Neural progenitor cell (in vitro differentiated cells): ENCODE results near the gene IL16. TPM values are rescaled to one million over a fixed set of nuclear protein-coding genes. Genes with fewer than 3 reads are reported as not detected.

Experiments
- DNase-seq: peaks from one replicate; pipeline ENCODE4 v3.0.0-alpha.2; 2016; ENCODE audit warnings: low spot score
- H2AFZ ChIP-seq: fragments of 200-600 bp; sonication (generic); replicated peaks from 2 replicates; pipeline ENCODE4 v1.6.1; 2016; ENCODE audit warnings: antibody characterized with exemption
- H3F3A ChIP-seq: fragments of 200-600 bp; sonication (generic); 2 replicates; pipeline ENCODE4 v1.6.1; 2016; ENCODE audit warnings: antibody characterized with exemption, low read depth
- H3K27ac ChIP-seq: fragments of 200-600 bp; sonication (generic); 2 replicates; pipeline ENCODE4 v1.5.1; 2016; ENCODE audit warnings: mild to moderate bottlenecking
- H3K27me3 ChIP-seq: fragments of 200-600 bp; sonication (generic); 2 replicates; pipeline ENCODE4 v1.6.1; 2016; ENCODE audit warnings: mild to moderate bottlenecking, moderate library complexity
- H3K36me3 ChIP-seq: fragments of 200-600 bp; sonication (generic); 2 replicates; pipeline ENCODE4 v1.5.1; 2016
- H3K4me1 ChIP-seq: fragments of 200-600 bp; sonication (generic); 2 replicates; pipeline ENCODE4 v1.6.1; 2016; ENCODE audit warnings: mixed run types
- H3K4me2 ChIP-seq: fragments of 200-600 bp; sonication (generic); 2 replicates; pipeline ENCODE4 v1.6.1; 2016
- H3K4me3 ChIP-seq: fragments of 200-600 bp; sonication (generic); 2 replicates; pipeline ENCODE4 v1.5.1; 2016
- H3K79me2 ChIP-seq: fragments of 200-600 bp; sonication (generic); 2 replicates; pipeline ENCODE4 v1.6.1; 2016; ENCODE audit warnings: low read depth
- H3K9ac ChIP-seq: fragments of 200-600 bp; sonication (generic); 2 replicates; pipeline ENCODE4 v1.6.1; 2016
- H3K9me3 ChIP-seq: fragments of 200-600 bp; sonication (generic); 2 replicates; pipeline ENCODE4 v1.5.1; 2016; ENCODE audit warnings: low read depth
- H4K20me1 ChIP-seq: fragments of 200-600 bp; sonication (generic); 2 replicates; pipeline ENCODE4 v1.6.1; 2016; ENCODE audit warnings: low read depth
- H3K27ac Mint-ChIP-seq: 3 replicates; pipeline ENCODE4 v1.8.0; 2021; ENCODE audit warnings: mixed read lengths
- H3K27me3 Mint-ChIP-seq: 2 replicates; pipeline ENCODE4 v1.8.0; 2022; ENCODE audit warnings: low read depth, mild to moderate bottlenecking, inconsistent platforms, moderate library complexity, mixed read lengths; ENCODE audit not compliant: insufficient read depth
- H3K36me3 Mint-ChIP-seq: 3 replicates; pipeline ENCODE4 v1.8.0; 2021; ENCODE audit warnings: mixed read lengths
- H3K4me1 Mint-ChIP-seq: 3 replicates; pipeline ENCODE4 v1.8.0; 2021; ENCODE audit warnings: mixed read lengths
- H3K4me3 Mint-ChIP-seq: 3 replicates; pipeline ENCODE4 v1.8.0; 2021; ENCODE audit warnings: mild to moderate bottlenecking, moderate library complexity, mixed read lengths
- H3K9me3 Mint-ChIP-seq: 3 replicates; pipeline ENCODE4 v1.8.0; 2020; ENCODE audit warnings: mixed read lengths
- EZH2 ChIP-seq: fragments of 200-600 bp; sonication (generic); IDR thresholded peaks from 2 replicates; pipeline ENCODE4 v1.6.1; 2017; ENCODE audit warnings: antibody characterized with exemption, mild to moderate bottlenecking, moderate library complexity
- EZH2phosphoT487 ChIP-seq: fragments of 200-600 bp; sonication (generic); IDR thresholded peaks from 2 replicates; pipeline ENCODE4 v1.6.1; 2017; ENCODE audit warnings: antibody characterized with exemption
- total RNA-seq: library from RNA; depleted of rRNA; stranded (reverse); fragments of >200 nt; gene quantifications from 2 replicates; pipeline ENCODE4 v1.2.3, GENCODE V29; 2015; ENCODE audit warnings: low replicate concordance
- TF ChIP-seq, protein P1 (sequence below): fragments of 200-600 bp; sonication (generic); IDR thresholded peaks from 2 replicates; pipeline ENCODE4 v1.5.1; 2017; ENCODE audit warnings: antibody characterized with exemption, mild to moderate bottlenecking

The IL16 gene
- total RNA-seq, 1 donor from 2014 or later, result not detected

DNA sequence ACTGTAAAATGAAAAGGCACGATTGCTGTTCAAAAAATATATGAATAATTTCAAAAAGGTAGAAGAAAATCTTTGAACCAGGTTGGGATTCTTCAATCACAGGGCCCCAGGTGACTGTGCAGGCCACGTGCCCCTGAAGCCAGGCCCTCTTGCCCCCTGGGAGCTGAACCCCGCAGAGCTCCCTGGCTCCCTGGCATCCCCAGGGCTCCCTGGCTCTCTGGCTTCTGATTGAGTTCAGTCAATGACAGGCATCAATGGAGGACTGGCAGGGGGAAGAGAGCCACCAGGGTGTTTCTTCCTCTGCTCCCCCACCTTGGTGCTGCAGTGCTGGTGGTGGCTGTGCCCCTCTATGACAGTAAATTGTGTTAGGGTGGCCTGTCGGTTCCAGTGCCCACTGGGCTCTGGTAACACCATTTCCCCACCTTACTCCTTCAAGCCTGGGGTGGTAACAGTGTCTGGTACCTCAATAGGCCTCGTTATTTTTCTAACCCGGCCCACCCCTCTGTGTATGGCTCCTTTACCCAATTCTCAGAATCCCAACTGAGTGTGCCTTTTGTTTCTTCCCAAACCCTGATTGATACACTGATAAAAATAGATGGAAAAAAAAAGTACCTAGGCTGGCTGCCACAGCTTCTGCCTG, 64.6 kb downstream of the IL16 start:
- no peak overlapping the region for H3K9ac ChIP-seq
- TF ChIP-seq EZH2 (no peak), EZH2phosphoT487 (no peak)
- TF ChIP-seq, protein P1, sequence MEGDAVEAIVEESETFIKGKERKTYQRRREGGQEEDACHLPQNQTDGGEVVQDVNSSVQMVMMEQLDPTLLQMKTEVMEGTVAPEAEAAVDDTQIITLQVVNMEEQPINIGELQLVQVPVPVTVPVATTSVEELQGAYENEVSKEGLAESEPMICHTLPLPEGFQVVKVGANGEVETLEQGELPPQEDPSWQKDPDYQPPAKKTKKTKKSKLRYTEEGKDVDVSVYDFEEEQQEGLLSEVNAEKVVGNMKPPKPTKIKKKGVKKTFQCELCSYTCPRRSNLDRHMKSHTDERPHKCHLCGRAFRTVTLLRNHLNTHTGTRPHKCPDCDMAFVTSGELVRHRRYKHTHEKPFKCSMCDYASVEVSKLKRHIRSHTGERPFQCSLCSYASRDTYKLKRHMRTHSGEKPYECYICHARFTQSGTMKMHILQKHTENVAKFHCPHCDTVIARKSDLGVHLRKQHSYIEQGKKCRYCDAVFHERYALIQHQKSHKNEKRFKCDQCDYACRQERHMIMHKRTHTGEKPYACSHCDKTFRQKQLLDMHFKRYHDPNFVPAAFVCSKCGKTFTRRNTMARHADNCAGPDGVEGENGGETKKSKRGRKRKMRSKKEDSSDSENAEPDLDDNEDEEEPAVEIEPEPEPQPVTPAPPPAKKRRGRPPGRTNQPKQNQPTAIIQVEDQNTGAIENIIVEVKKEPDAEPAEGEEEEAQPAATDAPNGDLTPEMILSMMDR, result no peak
- DNase-seq, result no peak
- H3F3A ChIP-seq, result peaks cover 4% of the 10 kb centered on the region
- no peak overlapping the region for H2AFZ ChIP-seq
- peaks cover 4% of the 10 kb centered on the region for H3K27me3 Mint-ChIP-seq
- H3K9me3 ChIP-seq, result no peaks in the 10 kb centered on the region
- peaks cover 3% of the 10 kb centered on the region for H3K27me3 ChIP-seq
- H3K36me3 Mint-ChIP-seq, result no peaks in the 10 kb centered on the region
- no peak overlapping the region for H3K27ac ChIP-seq
- no peak overlapping the region for H3K4me2 ChIP-seq
- H3K79me2 ChIP-seq, result no peaks in the 10 kb centered on the region
- no peaks in the 10 kb centered on the region for H3K4me1 ChIP-seq
- no peak overlapping the region for H3K4me3 Mint-ChIP-seq
- H3K4me1 Mint-ChIP-seq, result peaks cover 15% of the 10 kb centered on the region
- no peaks in the 10 kb centered on the region for H3K36me3 ChIP-seq
- H3K27ac Mint-ChIP-seq, result no peak overlapping the region
- H3K4me3 ChIP-seq, result no peak overlapping the region
- no peaks in the 10 kb centered on the region for H3K9me3 Mint-ChIP-seq
- no peaks in the 10 kb centered on the region for H4K20me1 ChIP-seq

DNA sequence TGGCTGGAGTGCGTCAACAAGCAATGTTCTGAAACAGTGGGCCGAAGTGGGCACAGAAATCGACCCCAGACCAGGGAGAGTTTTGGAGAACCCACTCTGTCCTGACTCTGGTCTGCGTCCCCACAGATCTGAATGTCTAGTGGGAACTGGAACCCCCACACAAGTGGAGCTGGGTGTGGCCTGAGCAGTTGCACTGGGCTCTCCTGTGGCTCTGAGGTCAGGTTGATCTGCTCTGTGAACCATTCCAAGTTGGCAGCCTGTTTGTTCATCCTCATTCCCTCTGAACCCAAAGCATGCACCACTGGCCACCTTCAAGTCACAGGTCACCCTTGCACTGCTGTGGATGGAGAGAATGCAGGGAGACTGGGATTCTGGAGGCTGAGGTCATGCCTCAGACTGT, 66.8 kb downstream of the IL16 start:
- H3K9me3 Mint-ChIP-seq, result no peaks in the 10 kb centered on the region
- no peaks in the 10 kb centered on the region for H3K36me3 ChIP-seq
- no peak for DNase-seq
- H3K79me2 ChIP-seq, result no peaks in the 10 kb centered on the region
- H3K27me3 Mint-ChIP-seq, result peaks cover 4% of the 10 kb centered on the region
- H3K27ac Mint-ChIP-seq, result no peak overlapping the region
- H3K9me3 ChIP-seq, result no peaks in the 10 kb centered on the region
- peaks cover 19% of the 10 kb centered on the region for H3K4me1 Mint-ChIP-seq
- H2AFZ ChIP-seq, result no peak overlapping the region
- H3K4me3 ChIP-seq, result no peak overlapping the region
- H3F3A ChIP-seq, result peaks cover 4% of the 10 kb centered on the region
- no peak overlapping the region for H3K4me2 ChIP-seq
- H4K20me1 ChIP-seq, result no peaks in the 10 kb centered on the region
- no peak overlapping the region for H3K4me3 Mint-ChIP-seq
- no peak overlapping the region for H3K9ac ChIP-seq
- H3K27me3 ChIP-seq, result no peaks in the 10 kb centered on the region
- no peaks in the 10 kb centered on the region for H3K36me3 Mint-ChIP-seq
- no peaks in the 10 kb centered on the region for H3K4me1 ChIP-seq
- no peak for TF ChIP-seq EZH2phosphoT487
- TF ChIP-seq EZH2, result no peak
- TF ChIP-seq, protein P1, result no peak
- no peak overlapping the region for H3K27ac ChIP-seq

DNA sequence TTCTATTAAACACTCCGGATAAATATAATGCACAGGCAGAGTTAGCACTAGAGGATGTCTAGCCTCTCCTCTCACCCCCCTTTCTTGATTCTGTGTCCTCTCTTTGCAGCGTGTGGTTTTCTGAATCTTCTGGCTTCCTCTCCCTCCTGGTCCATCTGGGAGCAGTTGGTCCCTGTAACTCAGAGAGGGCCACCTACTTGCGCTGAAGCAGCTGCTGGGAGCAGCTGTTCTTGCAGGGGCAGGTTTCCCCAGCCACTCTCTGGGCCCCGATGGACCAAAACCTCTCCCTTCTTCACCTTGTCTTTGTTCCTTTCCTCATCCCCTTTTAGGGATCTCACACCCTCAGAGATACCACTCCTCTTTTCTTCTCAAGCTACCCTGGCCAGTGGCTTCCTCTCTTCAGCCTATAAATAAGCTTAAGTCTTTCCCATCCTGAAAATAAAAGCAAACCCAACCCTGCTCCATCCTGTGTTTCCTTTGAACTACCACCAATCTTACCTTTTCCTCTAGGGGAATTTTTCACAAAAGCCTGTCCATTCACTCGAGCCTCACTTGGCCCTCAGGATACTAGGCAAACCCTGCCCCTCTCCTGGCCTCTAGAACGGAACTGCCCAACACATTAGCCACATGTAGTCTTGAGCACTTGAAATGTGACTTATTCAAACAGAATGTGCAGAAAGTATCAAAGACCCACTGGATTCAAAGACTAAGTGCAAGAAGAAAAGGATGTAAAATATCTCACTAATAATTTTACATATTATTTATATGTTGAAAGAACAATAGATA, 67.6 kb downstream of the IL16 start:
- peaks cover 1% of the 10 kb centered on the region for H3K4me1 ChIP-seq
- H3K9me3 Mint-ChIP-seq, result no peaks in the 10 kb centered on the region
- TF ChIP-seq, protein P1, result no peak
- no peak for TF ChIP-seq EZH2
- TF ChIP-seq EZH2phosphoT487, result no peak

More for the DNA sequence above, 67.6 kb downstream of the IL16 start:
- H3K27me3 Mint-ChIP-seq, result peaks cover 8% of the 10 kb centered on the region
- H3F3A ChIP-seq, result peaks cover 4% of the 10 kb centered on the region
- H2AFZ ChIP-seq, result no peak overlapping the region
- no peaks in the 10 kb centered on the region for H3K27me3 ChIP-seq
- H3K4me2 ChIP-seq, result no peak overlapping the region
- H3K27ac Mint-ChIP-seq, result no peak overlapping the region
- H3K4me3 Mint-ChIP-seq, result no peak overlapping the region
- peaks cover 19% of the 10 kb centered on the region for H3K4me1 Mint-ChIP-seq
- no peak overlapping the region for H3K4me3 ChIP-seq
- H3K9ac ChIP-seq, result no peak overlapping the region
- H3K27ac ChIP-seq, result no peak overlapping the region
- no peaks in the 10 kb centered on the region for H4K20me1 ChIP-seq
- H3K36me3 Mint-ChIP-seq, result no peaks in the 10 kb centered on the region
- no peaks in the 10 kb centered on the region for H3K79me2 ChIP-seq
- no peak for DNase-seq
- H3K9me3 ChIP-seq, result no peaks in the 10 kb centered on the region
- no peaks in the 10 kb centered on the region for H3K36me3 ChIP-seq
